Posterior vena cava (tissue), 2 donors: ENCODE results near the gene P2RX2. TPM values are rescaled to one million over a fixed set of nuclear protein-coding genes. Genes with fewer than 3 reads are reported as not detected.
A peak's percentile ranks its signal among the peaks of the same experiment; 100 is the strongest.

Experiments used
- DNase-seq: peaks from one replicate; pipeline ENCODE4 v3.0.0-alpha.2; 2020; ENCODE audit warnings: low spot score
- intact Hi-C, 2 donors: fragments of 100-400 bp; cut with DNase I; formaldehyde crosslinking; loops; one replicate each; pipeline versions ENCODE4 v1.14.1 to v1.14.2; 2022 to 2023
- microRNA-seq, 2 donors: library from miRNA; unstranded; fragments of <30 nt; microRNA quantifications; one replicate each; pipeline ENCODE4 v1.2.0, GENCODE V29; 2020 to 2021; ENCODE audit warnings: borderline microRNAs expressed in 2 of 2
- total RNA-seq, 2 donors: library from RNA; stranded (reverse); fragmentation: NEBNext Ultra II Directional; extraction: Animal tissue kit (Norgen Biotek cat#: 25700); gene quantifications; one replicate each; pipeline ENCODE4 v1.2.1, GENCODE V29; 2021
- donor health status: DM: yes; HTN: yes; CAD: no.
- donor health status: DM: yes; HTN: yes; CAD: no.

P2RX2 gene
- total RNA-seq, 2 donors from 2014 or later, result not detected

- DNase-seq, result peak; percentile 25
- intact Hi-C loops, result loop anchor here in 1 of 2 donors (10.0 kb wide), 1 partner anchor 1225 kb away; no protein-coding TSS in a partner anchor
Observed at GRCh38 chr12:132669166-132669879, 50.7 kb downstream of the P2RX2 start.

Small RNAs within 50 kb of the gene (microRNA-seq; reads per million reads assigned to microRNA genes)
- 0 reads per million in 2 donors for gene MIR6763

Other genes starting within 250 kb of the P2RX2 start
- gene FBRSL1, start 128.6 kb upstream of the P2RX2 start, total RNA-seq, result 10 to 100 TPM; 34.0 to 35.8 TPM
- gene LRCOL1, start 8.2 kb upstream of the P2RX2 start, total RNA-seq, result under 1 TPM; 0.62 to 0.65 TPM
- 10 to 100 TPM; 16.6 to 21.2 TPM for gene POLE, start 68.6 kb downstream of the P2RX2 start, total RNA-seq
- 1 to 10 TPM; 7.1 to 9.5 TPM for gene PXMP2, start 68.8 kb downstream of the P2RX2 start, total RNA-seq
- gene PGAM5, start 92.1 kb downstream of the P2RX2 start, total RNA-seq, result 10 to 100 TPM; 20.0 to 24.2 TPM
- 10 to 100 TPM; 36.6 to 43.5 TPM for gene ANKLE2, start 143.1 kb downstream of the P2RX2 start, total RNA-seq
- gene GOLGA3, start 210.1 kb downstream of the P2RX2 start, total RNA-seq, result 100 to 1,000 TPM in 1 of 2 donors, 10 to 100 TPM in 1; 66.6 to 102 TPM